ENCODE results near the gene PDXP. TPM values are rescaled to one million over a fixed set of nuclear protein-coding genes. Genes with fewer than 3 reads are reported as not detected.
"Not testable (repeated sequence)": the region's sequence is repeated elsewhere in the genome, so short reads cannot be mapped to it uniquely, and the experiment has no call there.

Gene PDXP
- total RNA-seq, 1 donor from 2014 or later, result 23.9 TPM

GRCh38 chr22:37654563-37655251, 3.8 kb upstream of the PDXP start:
- TF ChIP-seq CTCF (IDR thresholded peaks at IDR 0.05; ENCODE audit: borderline replicate concordance), result no peak
- Histone ChIP-seq H3K4me3 (no peak overlapping the region), H3K27me3 (ENCODE audit: low read depth) (no peaks in the 10 kb centered on the region), H3K36me3 (no peaks in the 10 kb centered on the region), H3K27ac (replicated peaks) (peak overlapping the region; percentile 50), H3K9me3 (replicated peaks) (no peaks in the 10 kb centered on the region), H3K4me1 (peaks cover 17% of the 10 kb centered on the region)
- intact Hi-C loops (cut with micrococcal nuclease), result no loop called here
- no peak for DNase-seq

- no peak overlapping the region for H3K4me3 ChIP-seq
- H3K4me1 ChIP-seq, result peaks cover 22% of the 10 kb centered on the region
- no peaks in the 10 kb centered on the region for H3K36me3 ChIP-seq
- no peak for DNase-seq
- peak overlapping the region; percentile 50 for H3K27ac ChIP-seq (replicated peaks)
- intact Hi-C loops (cut with micrococcal nuclease), result no loop called here
- TF ChIP-seq CTCF (IDR thresholded peaks at IDR 0.05; ENCODE audit: borderline replicate concordance), result no peak
- H3K9me3 ChIP-seq (replicated peaks), result no peaks in the 10 kb centered on the region
- H3K27me3 ChIP-seq (ENCODE audit: low read depth), result no peaks in the 10 kb centered on the region
Observed at GRCh38 chr22:37655252-37655563, 3.3 kb upstream of the PDXP start.

GRCh38 chr22:37656583-37656982, 1.9 kb upstream of the PDXP start:
- DNase-seq; H3K27me3 ChIP-seq (ENCODE audit: low read depth); H3K4me3 ChIP-seq; intact Hi-C loops (cut with micrococcal nuclease); H3K36me3 ChIP-seq; H3K9me3 ChIP-seq (replicated peaks): not testable (repeated sequence)
- H3K4me1 ChIP-seq, result peaks cover 35% of the 10 kb centered on the region
- H3K27ac ChIP-seq (replicated peaks), result peak overlapping the region; percentile 50

GRCh38 chr22:37657590-37658132, 862 bp upstream of the PDXP start:
- Histone ChIP-seq H3K4me3 (peak overlapping the region; percentile 74), H3K4me1 (peaks cover 45% of the 10 kb centered on the region), H3K27ac (replicated peaks) (peak overlapping the region; percentile 86), H3K9me3 (replicated peaks) (no peaks in the 10 kb centered on the region), H3K27me3 (ENCODE audit: low read depth) (no peaks in the 10 kb centered on the region), H3K36me3 (no peaks in the 10 kb centered on the region)
- no peak for TF ChIP-seq CTCF (IDR thresholded peaks at IDR 0.05; ENCODE audit: borderline replicate concordance)
- no peak for DNase-seq
- intact Hi-C loops (cut with micrococcal nuclease), result no loop called here

- peak overlapping the region; percentile 86 for H3K27ac ChIP-seq (replicated peaks)
- no peak for TF ChIP-seq CTCF (IDR thresholded peaks at IDR 0.05; ENCODE audit: borderline replicate concordance)
- no peak for DNase-seq
Observed at GRCh38 chr22:37659066-37659896, 758 bp downstream of the PDXP start.

More at GRCh38 chr22:37659066-37659896, 758 bp downstream of the PDXP start:
- H3K9me3 ChIP-seq (replicated peaks), result no peaks in the 10 kb centered on the region
- intact Hi-C loops (cut with micrococcal nuclease), result no loop called here
- H3K4me1 ChIP-seq, result peaks cover 45% of the 10 kb centered on the region
- peak overlapping the region; percentile 74 for H3K4me3 ChIP-seq
- no peaks in the 10 kb centered on the region for H3K27me3 ChIP-seq (ENCODE audit: low read depth)
- no peaks in the 10 kb centered on the region for H3K36me3 ChIP-seq
